Ovary (tissue), 3 donors: ENCODE results near the gene PDE3B.

Source experiments
- EP300 ChIP-seq: sonication (generic); formaldehyde crosslinking; IDR thresholded peaks from one replicate; pipeline ENCODE4 v1.6.1; 2017; ENCODE audit warnings: antibody characterized with exemption
- POLR2A ChIP-seq: fragments of 450-650 bp; IDR thresholded peaks from one replicate; pipeline ENCODE4 v1.6.1; 2017; ENCODE audit warnings: antibody characterized with exemption, mild to moderate bottlenecking, moderate library complexity
- TF ChIP-seq, protein P1 (sequence below), 3 donors: fragments of 450-650 bp in 2 of 3; fragments of 200-600 bp in 1 of 3; IDR thresholded peaks; one replicate each; pipeline versions ENCODE4 v1.5.1 to v1.8.0; 2016 to 2022; ENCODE audit warnings: antibody characterized with exemption in 3 of 3, mild to moderate bottlenecking in 1 of 3
- donor health status: DM: no; HTN: no; CAD: no.

DNA sequence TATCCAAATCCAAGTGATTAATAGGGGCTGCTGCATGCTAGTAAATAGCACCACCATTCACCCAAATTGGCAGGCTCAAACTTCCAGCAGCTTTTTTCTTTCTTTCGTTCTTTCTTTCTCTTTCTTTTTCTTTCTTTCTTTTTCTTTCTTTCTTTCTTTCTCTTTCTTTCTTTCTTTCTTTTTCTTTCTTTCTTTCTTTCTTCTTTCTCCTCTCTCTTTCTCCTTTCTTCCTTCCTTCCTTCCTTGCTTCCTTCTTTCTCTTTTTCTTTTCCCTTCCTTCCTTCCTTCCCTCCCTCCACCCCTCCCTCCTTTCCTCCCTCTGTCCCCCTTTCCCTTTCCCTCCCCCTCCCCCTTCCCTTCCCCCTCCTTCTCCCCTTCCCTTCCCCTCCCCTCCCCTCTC lies 81.5 kb downstream of the PDE3B start:
- TF ChIP-seq, protein P1, sequence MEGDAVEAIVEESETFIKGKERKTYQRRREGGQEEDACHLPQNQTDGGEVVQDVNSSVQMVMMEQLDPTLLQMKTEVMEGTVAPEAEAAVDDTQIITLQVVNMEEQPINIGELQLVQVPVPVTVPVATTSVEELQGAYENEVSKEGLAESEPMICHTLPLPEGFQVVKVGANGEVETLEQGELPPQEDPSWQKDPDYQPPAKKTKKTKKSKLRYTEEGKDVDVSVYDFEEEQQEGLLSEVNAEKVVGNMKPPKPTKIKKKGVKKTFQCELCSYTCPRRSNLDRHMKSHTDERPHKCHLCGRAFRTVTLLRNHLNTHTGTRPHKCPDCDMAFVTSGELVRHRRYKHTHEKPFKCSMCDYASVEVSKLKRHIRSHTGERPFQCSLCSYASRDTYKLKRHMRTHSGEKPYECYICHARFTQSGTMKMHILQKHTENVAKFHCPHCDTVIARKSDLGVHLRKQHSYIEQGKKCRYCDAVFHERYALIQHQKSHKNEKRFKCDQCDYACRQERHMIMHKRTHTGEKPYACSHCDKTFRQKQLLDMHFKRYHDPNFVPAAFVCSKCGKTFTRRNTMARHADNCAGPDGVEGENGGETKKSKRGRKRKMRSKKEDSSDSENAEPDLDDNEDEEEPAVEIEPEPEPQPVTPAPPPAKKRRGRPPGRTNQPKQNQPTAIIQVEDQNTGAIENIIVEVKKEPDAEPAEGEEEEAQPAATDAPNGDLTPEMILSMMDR (IDR thresholded peaks at IDR 0.05), result no peak
- TF ChIP-seq POLR2A (no peak), EP300 (no peak)
